Neuronal stem cell (in vitro differentiated cells): Measurements from ENCODE around the gene COA7.
A peak's percentile ranks its signal among the peaks of the same experiment; 100 is the strongest.

ENCODE experiments used
- DNase-seq: peaks from one replicate; pipeline ENCODE4 v3.0.0-alpha.2; 2013; ENCODE audit warnings: low spot score
- H2AFZ ChIP-seq: one replicate; pipeline ENCODE4 v1.6.1; 2013; ENCODE audit warnings: mild to moderate bottlenecking, low read length, inconsistent platforms
- H2AK5ac ChIP-seq: 2 replicates; pipeline ENCODE4 v1.6.1; 2013; ENCODE audit warnings: low read depth, mild to moderate bottlenecking, inconsistent platforms, low read length, moderate library complexity, mixed read lengths
- H2BK120ac ChIP-seq: 2 replicates; pipeline ENCODE4 v1.6.1; 2013; ENCODE audit warnings: low read depth, mild to moderate bottlenecking, inconsistent platforms, low read length, moderate library complexity, mixed read lengths
- H2BK12ac ChIP-seq: one replicate; pipeline ENCODE4 v1.6.1; 2013; ENCODE audit warnings: low read length, inconsistent platforms
- H2BK15ac ChIP-seq: 2 replicates; pipeline ENCODE4 v1.6.1; 2013; ENCODE audit warnings: mild to moderate bottlenecking, low read length, inconsistent platforms, mixed read lengths
- H2BK5ac ChIP-seq: one replicate; pipeline ENCODE4 v1.6.1; 2013; ENCODE audit warnings: inconsistent platforms, mild to moderate bottlenecking, low read length, moderate library complexity
- H3K14ac ChIP-seq: one replicate; pipeline ENCODE4 v1.6.1; 2013; ENCODE audit warnings: low read length, inconsistent platforms
- H3K18ac ChIP-seq: 2 replicates; pipeline ENCODE4 v1.6.1; 2013; ENCODE audit warnings: low read length, inconsistent platforms
- H3K23ac ChIP-seq: 2 replicates; pipeline ENCODE4 v1.6.1; 2013; ENCODE audit warnings: low read depth, mild to moderate bottlenecking, mixed read lengths, low read length, inconsistent platforms; ENCODE audit not compliant: poor library complexity
- H3K27ac ChIP-seq: replicated peaks from 3 replicates; pipeline ENCODE4 v1.5.1; 2013; ENCODE audit warnings: low read length, inconsistent platforms
- H3K27me3 ChIP-seq, 3 experiments: 2 replicates each; pipeline ENCODE4 v1.6.1; 2013; ENCODE audit warnings: low read length in 3 of 3, mild to moderate bottlenecking in 2 of 3, inconsistent platforms in 1 of 3, low read depth in 1 of 3, mixed read lengths in 1 of 3, moderate library complexity in 1 of 3; ENCODE audit not compliant: control insufficient read depth in 3 of 3, insufficient read depth in 3 of 3
- H3K36me3 ChIP-seq, 2 donors: replicated peaks in 1 of 2; 2 replicates each; pipeline ENCODE4 v1.6.1; 2013; ENCODE audit warnings: low read length in 2 of 2; ENCODE audit not compliant: control insufficient read depth in 2 of 2, insufficient read depth in 2 of 2
- H3K4ac ChIP-seq: 2 replicates; pipeline ENCODE4 v1.6.1; 2013; ENCODE audit warnings: inconsistent platforms, mild to moderate bottlenecking, low read length, moderate library complexity
- H3K4me1 ChIP-seq, 2 donors: 1 replicate in 1 of 2; 2 replicates in 1 of 2; pipeline ENCODE4 v1.6.1; 2013; ENCODE audit warnings: low read length in 2 of 2, low read depth in 1 of 2; ENCODE audit not compliant: control insufficient read depth in 2 of 2, insufficient read depth in 1 of 2
- H3K4me2 ChIP-seq: one replicate; pipeline ENCODE4 v1.6.1; 2013; ENCODE audit warnings: mild to moderate bottlenecking, low read length, inconsistent platforms; ENCODE audit not compliant: insufficient read depth, poor library complexity, severe bottlenecking
- H3K4me3 ChIP-seq, 2 donors: 2 replicates each; pipeline ENCODE4 v1.5.1; 2013; ENCODE audit warnings: low read length in 2 of 2, mild to moderate bottlenecking in 2 of 2, inconsistent platforms in 1 of 2, moderate library complexity in 1 of 2
- H3K79me1 ChIP-seq: one replicate; pipeline ENCODE4 v1.6.1; 2013; ENCODE audit warnings: low read depth, mild to moderate bottlenecking, inconsistent platforms, low read length, moderate library complexity
- H3K9ac ChIP-seq: one replicate; pipeline ENCODE4 v1.6.1; 2013; ENCODE audit warnings: mild to moderate bottlenecking, low read depth, low read length, inconsistent platforms; ENCODE audit not compliant: poor library complexity
- H3K9me3 ChIP-seq, 2 donors: replicated peaks in 1 of 2; 2 replicates each; pipeline versions ENCODE3 to v1.6.1; 2013; ENCODE audit warnings: low read length in 2 of 2, mild to moderate bottlenecking in 2 of 2, inconsistent platforms in 1 of 2, low read depth in 1 of 2, mixed read lengths in 1 of 2, moderate library complexity in 1 of 2; ENCODE audit not compliant: control insufficient read depth in 2 of 2, insufficient read depth in 1 of 2
- H4K8ac ChIP-seq: one replicate; pipeline ENCODE4 v1.6.1; 2013; ENCODE audit warnings: low read depth, mild to moderate bottlenecking, inconsistent platforms, low read length, moderate library complexity
- H4K91ac ChIP-seq: one replicate; pipeline ENCODE4 v1.6.1; 2013; ENCODE audit warnings: low read length, low read depth, mild to moderate bottlenecking, inconsistent platforms; ENCODE audit not compliant: poor library complexity
- WGBS, 2 donors: extraction: QIAGEN DNeasy Blood & Tissue Kit; methylation state at CpG; one replicate each; pipeline ENCODE4 v1.1.7; 2013; ENCODE audit warnings: missing lambda C conversion rate in 2 of 2, mixed read lengths in 1 of 2; ENCODE audit not compliant: insufficient read length in 2 of 2, insufficient replicate concordance in 1 of 2; ENCODE audit errors: extremely low coverage in 2 of 2; 5-methylcytosine and 5-hydroxymethylcytosine counted together

COA7 gene

DNA sequence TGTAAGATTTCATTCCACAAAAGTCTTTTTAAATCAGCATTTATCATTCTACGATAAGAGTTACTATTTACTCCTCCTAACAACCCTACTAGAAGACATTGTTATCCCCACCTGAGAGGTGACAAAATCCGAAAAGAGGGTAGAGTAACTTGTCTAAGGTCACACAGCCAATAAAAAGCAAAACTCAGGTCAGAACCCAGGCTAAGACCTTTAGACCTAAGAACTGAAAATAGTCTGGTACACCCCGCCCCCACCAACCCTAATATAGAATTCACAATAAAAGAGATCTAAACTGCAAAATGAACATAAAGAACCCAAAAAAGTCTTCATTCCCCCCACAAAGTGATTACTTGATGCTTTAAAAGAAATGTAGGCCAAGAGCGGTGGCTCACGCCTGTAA is 18.6 kb downstream of the COA7 start:
- Histone ChIP-seq H3K18ac (no peak overlapping the region), H3K36me3 (peaks cover 0 to 3% of the 10 kb centered on the region in 2 donors), H2BK5ac (no peak overlapping the region), H3K23ac (no peak overlapping the region), H4K91ac (no peak overlapping the region), H3K4ac (no peak overlapping the region), H2BK15ac (no peak overlapping the region), H3K27ac (no peak overlapping the region), H2BK120ac (no peak overlapping the region), H3K14ac (no peak overlapping the region), H3K4me2 (no peak overlapping the region), H3K27me3 (no peaks in the 10 kb centered on the region), H3K4me1 (peaks cover 6 to 8% of the 10 kb centered on the region in 2 donors), H4K8ac (no peak overlapping the region), H3K9ac (no peak overlapping the region), H3K79me1 (no peaks in the 10 kb centered on the region), H2AFZ (no peak overlapping the region), H2BK12ac (no peak overlapping the region), H3K9me3 (no peaks in the 10 kb centered on the region), H2AK5ac (no peak overlapping the region), H3K4me3 (no peak overlapping the region)
- no CpG with 5 or more reads among the region's 5 CpGs for WGBS, 2 donors
- no peak for DNase-seq

DNA sequence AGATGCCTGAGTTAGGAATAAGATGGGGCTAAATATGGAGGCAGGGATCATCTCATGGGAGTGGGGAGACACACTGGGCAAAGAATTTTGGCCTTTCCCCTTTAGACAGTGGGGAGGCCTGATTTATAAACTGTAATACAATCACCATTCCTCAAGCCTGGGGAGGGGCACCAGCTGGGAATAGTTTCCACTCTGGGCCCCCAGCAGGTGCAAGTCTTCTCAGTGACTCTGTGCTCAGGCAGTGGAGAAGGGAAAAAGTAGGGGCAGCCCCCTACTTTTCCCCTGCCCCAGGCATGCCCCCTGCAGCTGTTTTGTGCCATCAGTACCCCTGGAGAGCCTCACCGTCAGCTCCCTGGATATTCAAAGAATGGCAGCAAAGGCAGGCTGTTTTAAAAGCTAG is 19.1 kb downstream of the COA7 start:
- no peak overlapping the region for H2BK12ac ChIP-seq
- H3K18ac ChIP-seq: no peak overlapping the region
- no peaks in the 10 kb centered on the region for H3K36me3 ChIP-seq
- peaks cover 6 to 8% of the 10 kb centered on the region in 2 donors for H3K4me1 ChIP-seq
- H3K27ac ChIP-seq: peak overlapping the region; percentile 43
- no peak overlapping the region for H3K9ac ChIP-seq
- no peak overlapping the region for H3K14ac ChIP-seq
- H4K91ac ChIP-seq: no peak overlapping the region
- H3K4me3 ChIP-seq: no peak overlapping the region
- WGBS, 2 donors: no CpG with 5 or more reads among the region's 1 CpG
- no peak overlapping the region for H3K23ac ChIP-seq
- H3K4ac ChIP-seq: no peak overlapping the region
- no peak overlapping the region for H4K8ac ChIP-seq
- no peaks in the 10 kb centered on the region for H3K27me3 ChIP-seq
- H3K9me3 ChIP-seq: no peaks in the 10 kb centered on the region
- no peak for DNase-seq
- H3K79me1 ChIP-seq: no peaks in the 10 kb centered on the region
- no peak overlapping the region for H2AK5ac ChIP-seq
- no peak overlapping the region for H3K4me2 ChIP-seq
- H2BK15ac ChIP-seq: no peak overlapping the region
- no peak overlapping the region for H2BK120ac ChIP-seq
- no peak overlapping the region for H2BK5ac ChIP-seq
- peak overlapping the region; percentile 11 for H2AFZ ChIP-seq

DNA sequence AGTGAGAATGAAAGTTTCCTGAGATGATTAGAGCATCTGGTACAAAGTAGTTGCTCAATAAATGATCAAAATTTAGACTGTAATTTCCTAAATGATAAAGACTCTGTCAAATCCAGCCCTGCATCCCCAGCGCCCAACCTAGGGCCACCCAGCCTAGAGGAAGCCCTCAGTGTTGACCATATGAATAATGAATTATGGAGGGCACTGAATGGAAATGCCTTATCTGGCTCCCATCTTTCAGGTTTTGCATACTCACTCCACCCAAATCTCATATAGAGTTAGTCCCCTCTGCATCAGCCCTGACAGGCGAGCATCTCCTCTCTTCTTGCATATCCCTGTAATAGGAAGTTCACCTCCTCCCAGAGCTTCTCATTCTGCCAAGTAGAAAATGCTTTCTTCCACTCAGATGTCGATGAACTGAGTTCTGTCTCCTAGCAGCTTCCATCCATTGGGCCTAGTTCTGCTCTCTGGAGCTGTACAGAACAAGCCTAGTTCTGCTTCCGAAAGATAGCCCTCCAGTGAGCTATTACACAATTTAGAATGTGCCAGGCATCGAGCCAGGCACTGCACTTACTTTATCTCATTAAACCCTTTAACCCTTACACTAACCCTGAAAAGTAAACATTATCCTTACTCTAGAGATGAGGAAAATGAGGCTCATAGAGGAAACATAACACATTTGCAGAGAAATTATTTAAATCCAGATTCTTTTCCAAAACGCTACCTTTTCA is 20.9 kb downstream of the COA7 start:
- no peaks in the 10 kb centered on the region for H3K27me3 ChIP-seq
- no peak overlapping the region for H4K91ac ChIP-seq
- no peak overlapping the region for H3K4me2 ChIP-seq
- H3K4ac ChIP-seq: no peak overlapping the region
- no peak overlapping the region for H4K8ac ChIP-seq
- H2BK15ac ChIP-seq: no peak overlapping the region
- no peak overlapping the region for H2AK5ac ChIP-seq
- H3K14ac ChIP-seq: no peak overlapping the region
- no peak overlapping the region for H2BK12ac ChIP-seq
- no peak overlapping the region for H2BK5ac ChIP-seq
- WGBS, 2 donors: no CpG with 5 or more reads among the region's 6 CpGs
- no peaks in the 10 kb centered on the region for H3K79me1 ChIP-seq
- H3K9me3 ChIP-seq: no peaks in the 10 kb centered on the region
- no peak overlapping the region for H3K9ac ChIP-seq
- peaks cover 8% of the 10 kb centered on the region in 2 donors for H3K4me1 ChIP-seq
- no peak overlapping the region for H3K23ac ChIP-seq
- no peak for DNase-seq
- H3K4me3 ChIP-seq: no peak overlapping the region
- no peaks in the 10 kb centered on the region for H3K36me3 ChIP-seq
- no peak overlapping the region for H2AFZ ChIP-seq
- no peak overlapping the region for H2BK120ac ChIP-seq
- H3K27ac ChIP-seq: no peak overlapping the region
- no peak overlapping the region for H3K18ac ChIP-seq

DNA sequence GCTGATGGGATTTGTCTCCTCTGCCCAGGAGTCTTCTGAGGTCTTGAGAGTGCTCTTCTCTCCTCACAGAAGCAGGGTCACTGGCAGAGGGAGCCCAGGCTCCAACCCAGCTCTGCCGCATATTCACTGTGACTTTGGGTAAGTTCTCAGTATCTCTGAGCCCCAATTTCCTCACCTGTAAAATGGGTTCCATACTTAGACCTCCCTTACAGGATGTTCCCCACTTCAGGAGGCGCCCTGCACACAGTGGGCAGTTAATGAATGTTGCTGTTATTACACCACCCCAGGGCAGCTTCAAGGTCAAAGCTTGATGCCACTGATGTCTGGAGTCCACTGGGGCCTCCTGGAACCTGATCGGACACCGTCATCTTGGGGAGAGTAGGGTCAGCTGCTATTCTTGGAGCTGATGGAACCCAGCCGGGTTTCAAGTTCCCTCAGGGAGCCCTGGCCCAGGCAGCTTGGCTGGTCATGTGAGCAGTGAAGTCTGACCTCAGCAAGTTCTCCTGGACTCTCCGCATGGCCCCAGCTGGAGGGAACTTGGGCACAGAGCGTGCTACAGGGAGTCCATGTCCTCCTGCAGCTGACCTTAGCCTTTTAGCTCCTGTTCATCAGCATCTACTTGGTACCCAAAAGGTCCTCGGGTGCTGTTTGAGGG is 21.8 kb downstream of the COA7 start:
- WGBS, 2 donors: no CpG with 5 or more reads among the region's 8 CpGs

More for the DNA sequence above, 21.8 kb downstream of the COA7 start:
- Histone ChIP-seq H3K23ac (no peak overlapping the region), H3K36me3 (no peaks in the 10 kb centered on the region), H3K79me1 (no peaks in the 10 kb centered on the region), H3K27ac (no peak overlapping the region), H3K4ac (no peak overlapping the region), H3K4me3 (no peak overlapping the region), H4K91ac (no peak overlapping the region), H3K9ac (no peak overlapping the region), H3K4me2 (no peak overlapping the region), H3K4me1 (peaks cover 8% of the 10 kb centered on the region in 2 donors), H2AFZ (no peak overlapping the region), H2BK5ac (no peak overlapping the region), H2BK15ac (peak overlapping the region; percentile 35), H4K8ac (no peak overlapping the region), H3K27me3 (no peaks in the 10 kb centered on the region), H3K14ac (no peak overlapping the region), H2BK12ac (peak overlapping the region; percentile 44), H2BK120ac (no peak overlapping the region), H3K18ac (no peak overlapping the region), H3K9me3 (no peaks in the 10 kb centered on the region), H2AK5ac (no peak overlapping the region)
- DNase-seq: no peak
